IPS-NIHi7 (cell line): ENCODE data around the gene ZNF710.
A peak's percentile ranks its signal among the peaks of the same experiment; 100 is the strongest.
"Not testable (repeated sequence)": the region's sequence is repeated elsewhere in the genome, so short reads cannot be mapped to it uniquely, and the experiment has no call there.

Experiments used
- DNase-seq: peaks from one replicate; pipeline ENCODE4 v3.0.0; 2012; ENCODE audit warnings: mixed read lengths; ENCODE audit errors: extremely low spot score

The ZNF710 gene

GRCh38 chr15:90001062-90001682, at the start of gene ZNF710:
Gene ZNF710, plus strand, starts transcription at chr15:90001324. Its CDS starts 65,814 bp downstream, at chr15:90067138.
- DNase-seq, result peak; percentile 68

DNA sequence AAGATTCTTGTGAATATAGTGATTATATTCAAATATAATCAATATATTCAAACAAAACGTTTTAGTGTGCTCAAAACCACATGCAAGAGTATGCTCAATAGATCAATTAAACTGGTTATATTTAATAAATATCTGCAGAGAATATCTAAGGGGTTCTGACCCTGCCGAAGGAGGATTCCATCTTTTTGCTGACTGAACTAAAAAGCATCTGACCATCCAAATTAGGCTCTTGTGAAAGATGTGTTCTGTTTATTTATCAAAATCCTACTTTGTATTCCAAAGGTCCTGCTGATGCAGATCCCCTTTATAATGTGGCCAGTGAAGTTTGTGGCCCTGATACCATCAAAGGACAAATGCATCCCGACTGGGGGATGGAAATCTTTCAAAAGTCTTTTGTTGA, 46.6 kb upstream of the ZNF710 start:
- no peak for DNase-seq

DNA sequence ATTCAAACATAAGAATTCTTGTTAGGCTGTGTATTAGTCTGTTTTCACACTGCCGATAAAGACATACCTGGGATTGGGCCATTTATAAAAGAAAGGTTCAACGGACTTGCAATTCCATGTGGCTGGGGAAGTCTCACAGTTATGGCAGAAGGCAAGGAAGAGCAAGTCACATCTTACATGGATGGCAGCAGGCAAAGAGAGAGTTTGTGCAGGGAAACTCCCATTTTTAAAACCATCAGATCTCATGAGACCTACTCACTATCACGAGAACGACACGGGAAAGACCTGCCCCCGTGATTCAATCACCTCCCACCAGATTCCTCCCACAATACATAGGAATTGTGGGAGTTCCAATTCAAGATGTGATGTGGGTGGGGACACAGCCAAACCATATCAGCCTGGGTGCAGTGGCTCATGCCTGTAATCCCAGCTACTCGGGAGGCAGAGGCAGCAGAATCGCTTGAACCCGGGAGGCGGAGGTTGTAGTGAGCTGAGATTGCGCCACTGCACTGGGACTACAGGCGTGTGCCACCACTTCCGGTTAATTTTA, 45.6 kb upstream of the ZNF710 start:
- not testable (repeated sequence) for DNase-seq

DNA sequence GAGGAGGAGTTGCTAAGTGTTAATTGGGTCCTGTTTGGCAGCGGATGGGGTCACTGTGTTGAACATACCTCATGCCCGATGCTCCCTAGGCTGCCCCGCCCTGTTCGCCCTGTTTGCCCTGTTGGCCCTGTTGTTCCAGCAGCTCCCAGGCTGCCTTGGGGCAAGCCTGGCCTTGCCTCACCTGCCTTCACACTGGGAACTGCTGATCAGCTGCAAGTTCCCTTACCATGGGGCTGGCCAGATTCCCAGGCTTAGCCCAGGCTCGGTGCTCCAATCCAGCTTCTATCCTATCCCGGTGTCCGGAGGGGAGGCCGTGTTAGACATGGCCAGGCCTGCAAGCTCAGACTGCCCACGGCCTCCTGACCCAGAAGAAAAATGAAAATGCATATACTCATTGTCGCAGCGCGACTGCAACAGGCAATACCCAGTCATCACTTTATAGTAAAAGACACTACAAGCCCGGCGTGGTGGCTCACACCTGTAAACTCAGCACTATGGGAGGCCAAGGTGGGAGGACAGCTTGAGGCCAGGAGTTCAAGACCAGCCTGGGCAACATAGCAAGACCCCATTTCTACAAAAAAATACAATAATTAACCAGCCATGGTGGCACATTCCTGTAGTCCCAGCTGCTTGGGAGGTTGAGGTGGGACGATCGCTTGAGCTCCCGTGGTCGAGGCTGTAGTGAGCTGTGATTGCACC, 42.9 kb upstream of the ZNF710 start:
- no peak for DNase-seq

- no peak for DNase-seq
Measured at GRCh38 chr15:89963301-89964231, 37.6 kb upstream of the ZNF710 start.

- no peak for DNase-seq
Measured at GRCh38 chr15:89964232-89964954, 36.7 kb upstream of the ZNF710 start.

DNA sequence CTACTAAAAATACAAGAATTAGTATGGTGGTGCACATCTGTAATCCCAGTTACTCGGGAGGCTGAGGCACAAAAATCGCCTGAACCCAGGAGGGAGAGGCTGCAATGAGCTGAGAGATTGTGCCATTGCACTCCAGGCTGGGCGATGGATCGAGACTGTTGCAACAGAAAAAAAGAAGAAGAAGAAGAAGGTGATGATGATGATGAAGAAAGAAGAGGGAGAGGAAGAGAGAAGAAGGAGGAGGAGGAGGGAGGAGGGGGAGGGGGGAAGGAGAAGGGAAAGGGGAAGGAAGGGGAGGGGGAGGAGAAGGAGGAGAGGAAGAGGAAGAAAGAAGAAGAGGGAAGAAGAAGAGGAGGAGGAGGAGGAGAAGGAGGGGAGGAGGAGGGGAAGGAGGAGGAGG, 33.2 kb upstream of the ZNF710 start:
- no peak for DNase-seq

- DNase-seq, result peak; percentile 91
Measured at GRCh38 chr15:89971592-89971997, 29.5 kb upstream of the ZNF710 start.

DNA sequence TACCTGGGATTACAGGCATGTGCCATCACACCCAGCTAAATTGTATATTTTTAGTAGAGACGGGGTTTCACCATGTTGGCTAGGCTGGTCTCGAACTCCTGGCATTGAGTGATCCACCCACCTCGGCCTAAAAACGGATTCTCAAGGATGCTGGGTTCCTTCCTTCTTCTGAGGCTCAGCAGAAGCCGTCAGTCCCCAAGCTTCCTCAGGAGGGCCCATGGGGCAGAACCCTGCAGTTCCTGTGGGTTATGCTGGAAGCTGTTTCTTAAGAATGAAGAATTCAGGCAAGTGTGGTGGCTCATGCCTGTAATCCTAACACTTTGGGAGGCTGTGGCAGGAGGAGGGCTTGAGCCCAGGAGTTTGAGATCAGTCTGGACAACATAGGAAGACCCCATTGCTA, 29.0 kb upstream of the ZNF710 start:
- DNase-seq, result no peak

DNA sequence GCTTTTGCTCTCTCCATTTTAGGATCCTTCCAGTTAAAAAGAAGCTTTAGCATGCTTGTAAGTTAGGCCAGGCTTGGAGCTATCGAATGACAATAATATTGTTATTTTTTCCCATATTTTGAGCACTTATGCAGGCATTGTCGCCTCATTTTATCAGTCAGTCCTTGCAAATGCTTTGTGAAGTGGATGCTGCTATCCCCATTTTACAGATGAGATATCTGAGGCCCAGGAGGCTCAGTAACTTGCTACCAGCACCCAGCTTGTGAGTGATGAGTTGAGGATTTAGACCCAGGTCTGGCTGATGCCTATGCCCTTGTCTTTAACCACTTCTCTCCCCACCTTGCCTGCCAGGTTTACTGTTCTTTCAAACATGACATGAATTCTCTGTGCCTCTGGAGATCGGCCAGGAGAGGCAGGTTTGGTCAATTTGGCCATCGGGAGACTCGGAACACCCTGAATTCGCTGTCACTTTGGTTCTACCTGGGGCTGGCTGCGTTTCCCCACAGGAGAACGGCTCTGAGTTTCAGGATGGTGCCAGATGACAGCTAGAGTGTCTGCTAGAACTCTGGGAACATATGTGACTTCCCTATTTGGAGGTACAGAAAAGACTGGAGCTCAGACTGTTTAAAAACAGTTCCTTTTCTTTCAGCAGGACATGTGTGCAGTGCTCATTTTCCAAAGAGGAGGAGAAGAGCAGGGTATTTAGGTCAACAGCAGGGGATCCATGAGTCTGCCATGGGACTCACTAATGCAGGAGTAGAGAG, 25.5 kb upstream of the ZNF710 start:
- DNase-seq, result no peak

- DNase-seq, result no peak
Measured at GRCh38 chr15:89976246-89976600, 24.9 kb upstream of the ZNF710 start.

GRCh38 chr15:89977836-89978235, 23.3 kb upstream of the ZNF710 start:
- DNase-seq, result not testable (repeated sequence)

GRCh38 chr15:89978914-89979313, 22.2 kb upstream of the ZNF710 start:
- DNase-seq, result no peak

GRCh38 chr15:89980896-89981295, 20.2 kb upstream of the ZNF710 start:
- no peak for DNase-seq

GRCh38 chr15:89982315-89983055, 18.6 kb upstream of the ZNF710 start:
- no peak for DNase-seq

DNA sequence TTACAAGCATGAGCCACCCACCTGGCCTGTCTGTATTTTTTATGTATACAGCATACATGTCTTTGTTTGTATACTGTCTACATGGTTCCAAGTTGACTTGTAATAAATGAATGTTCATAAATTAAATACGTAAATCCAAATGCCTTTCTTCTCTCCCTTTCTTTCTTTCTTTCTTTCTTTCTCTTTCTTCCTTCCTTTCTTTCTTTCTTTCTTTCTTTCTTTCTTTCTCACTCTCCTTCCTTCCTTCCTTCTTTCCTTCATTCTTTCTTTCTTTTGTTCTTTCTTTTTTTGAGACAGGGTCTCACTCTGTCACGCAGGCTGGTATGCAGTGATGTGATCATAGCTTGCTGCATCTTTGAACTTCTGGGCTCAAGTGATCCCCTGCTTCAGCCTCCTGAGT, 17.1 kb upstream of the ZNF710 start:
- DNase-seq, result no peak

DNA sequence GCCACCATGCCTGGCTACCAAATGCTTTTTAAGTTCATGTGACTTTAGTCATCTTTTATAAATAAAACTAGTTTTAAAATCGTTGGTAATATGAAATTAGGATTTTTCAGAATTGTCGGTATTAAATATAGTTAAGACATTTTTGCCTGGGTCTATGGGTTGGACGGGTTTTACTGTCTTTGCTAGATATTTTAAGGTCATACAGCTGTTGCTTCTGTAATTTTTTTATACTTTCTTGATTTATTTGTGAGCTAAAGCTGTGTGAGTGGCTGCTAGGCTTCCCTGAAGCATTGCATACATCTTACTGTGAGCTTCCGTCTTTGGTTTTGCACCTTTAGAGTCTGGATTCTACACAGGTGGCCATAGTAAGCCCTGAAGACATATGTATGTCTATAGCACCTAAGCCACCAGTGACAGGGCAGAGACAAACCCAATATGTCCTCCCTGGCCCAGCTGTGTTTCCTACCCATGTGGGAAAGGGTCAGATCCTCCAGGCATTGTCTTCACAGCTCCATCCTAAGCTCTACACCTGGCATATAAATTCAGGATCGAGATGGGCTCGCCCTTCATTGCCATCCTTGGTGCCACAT, 16.6 kb upstream of the ZNF710 start:
- no peak for DNase-seq

DNA sequence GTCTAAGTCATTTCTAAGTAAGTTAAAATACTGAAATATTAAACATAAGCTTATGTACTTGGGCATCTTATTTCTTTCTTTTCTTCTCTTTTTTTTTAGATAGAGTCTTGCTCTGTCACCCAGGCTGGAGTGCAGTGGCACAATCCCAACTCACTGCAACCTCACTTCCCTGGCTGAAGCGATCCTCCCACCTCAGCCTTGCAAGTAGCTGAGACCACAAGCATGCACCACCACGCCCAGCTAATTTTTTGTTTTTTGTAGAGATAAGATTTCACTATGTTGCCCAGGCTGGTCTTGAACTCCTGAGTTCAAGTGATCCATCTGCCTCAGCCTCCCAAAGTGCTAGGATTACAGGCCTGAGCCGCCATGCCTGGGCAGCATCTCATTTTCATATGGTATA, 16.0 kb upstream of the ZNF710 start:
- DNase-seq, result no peak

DNA sequence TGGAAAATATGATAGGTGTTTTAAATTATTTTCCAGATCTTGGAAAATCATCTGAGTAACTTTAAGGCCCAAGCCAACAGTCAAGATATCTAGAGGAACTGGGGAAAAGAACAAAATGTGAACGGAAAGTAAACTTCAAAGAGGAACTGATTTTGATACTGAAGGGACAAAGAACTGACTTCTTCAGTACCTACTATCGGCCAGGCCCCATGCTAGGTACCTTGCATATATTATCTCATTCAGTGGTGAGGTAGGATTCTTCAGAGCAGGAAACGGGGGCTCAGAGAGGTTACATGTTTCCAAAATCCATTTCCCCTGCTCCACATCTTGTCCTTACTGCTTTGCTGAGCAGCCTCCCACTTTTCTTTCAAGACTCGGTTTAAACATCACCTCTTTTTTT, 9.8 kb upstream of the ZNF710 start:
- DNase-seq, result no peak

- DNase-seq, result no peak
Measured at GRCh38 chr15:89993349-89993748, 7.8 kb upstream of the ZNF710 start.
